Activated CD4-positive, alpha-beta T cell treated with anti-CD3 and anti-CD28 coated beads for 48 hours (primary cell): ENCODE data around the gene ARSI.

Experiments
- DNase-seq: peaks from one replicate; pipeline ENCODE4 v3.0.0-alpha.2; 2020

Gene ARSI

GRCh38 chr5:150289551-150290390, 12.9 kb downstream of the ARSI start, which contains the start of gene CAMK2A:
Gene CAMK2A, minus strand, starts transcription at chr5:150289773. Its CDS starts 148 bp downstream, at chr5:150289625.
- no peak for DNase-seq

- no peak for DNase-seq
These were observed 13.9 kb downstream of the ARSI start for GRCh38 chr5:150288791-150289190.

- DNase-seq: no peak
These were observed 14.3 kb downstream of the ARSI start for GRCh38 chr5:150288361-150288760.

GRCh38 chr5:150286820-150287219, 15.9 kb downstream of the ARSI start:
- peak; percentile 33 for DNase-seq

GRCh38 chr5:150285114-150285513, 17.6 kb downstream of the ARSI start:
- no peak for DNase-seq

GRCh38 chr5:150284311-150284710, 18.4 kb downstream of the ARSI start:
- no peak for DNase-seq

- no peak for DNase-seq
These were observed 18.8 kb downstream of the ARSI start for GRCh38 chr5:150283904-150284303.

- DNase-seq: no peak
These were observed 20.7 kb downstream of the ARSI start for GRCh38 chr5:150281987-150282386.

- DNase-seq: no peak
These were observed 23.2 kb downstream of the ARSI start for GRCh38 chr5:150279330-150280020.

- no peak for DNase-seq
These were observed 23.8 kb downstream of the ARSI start for GRCh38 chr5:150278916-150279315.

- no peak for DNase-seq
These were observed 24.5 kb downstream of the ARSI start for GRCh38 chr5:150278046-150278730.

GRCh38 chr5:150277043-150277442, 25.7 kb downstream of the ARSI start:
- DNase-seq: no peak

GRCh38 chr5:150274811-150275210, 27.9 kb downstream of the ARSI start:
- no peak for DNase-seq

- DNase-seq: no peak
These were observed 30.2 kb downstream of the ARSI start for GRCh38 chr5:150272531-150272930.

- no peak for DNase-seq
These were observed 30.8 kb downstream of the ARSI start for GRCh38 chr5:150271923-150272322.

- no peak for DNase-seq
These were observed 31.4 kb downstream of the ARSI start for GRCh38 chr5:150271296-150271692.

- no peak for DNase-seq
These were observed 32.0 kb downstream of the ARSI start for GRCh38 chr5:150270541-150271295.

- no peak for DNase-seq
These were observed 35.8 kb downstream of the ARSI start for GRCh38 chr5:150266871-150267291.

GRCh38 chr5:150265870-150266383, 36.8 kb downstream of the ARSI start:
- DNase-seq: no peak

GRCh38 chr5:150264667-150265603, 37.8 kb downstream of the ARSI start:
- DNase-seq: no peak
